Mesendoderm (in vitro differentiated cells): ENCODE data around the gene VTCN1.

Experiments used
- DNase-seq: peaks from one replicate; pipeline ENCODE4 v3.0.0; 2013
- H2AK5ac ChIP-seq: 2 replicates; pipeline ENCODE4 v1.6.1; 2013; ENCODE audit warnings: low read length, inconsistent platforms
- H2BK120ac ChIP-seq: 2 replicates; pipeline ENCODE4 v1.6.1; 2013; ENCODE audit warnings: low read depth, mild to moderate bottlenecking, low read length, moderate library complexity, mixed read lengths
- H2BK15ac ChIP-seq: replicated peaks from 2 replicates; pipeline ENCODE4 v1.6.1; 2013; ENCODE audit warnings: low read depth, mild to moderate bottlenecking, moderate library complexity
- H2BK5ac ChIP-seq: 2 replicates; pipeline ENCODE4 v1.6.1; 2013; ENCODE audit warnings: low read length, inconsistent platforms
- H3K18ac ChIP-seq: 2 replicates; pipeline ENCODE4 v1.6.1; 2013; ENCODE audit warnings: mild to moderate bottlenecking, low read length, mixed read lengths
- H3K23ac ChIP-seq: one replicate; pipeline ENCODE4 v1.6.1; 2013; ENCODE audit warnings: low read length
- H3K27ac ChIP-seq: 2 replicates; pipeline ENCODE4 v1.5.1; 2013; ENCODE audit warnings: low read depth, mild to moderate bottlenecking, inconsistent platforms, low read length, moderate library complexity
- H3K27me3 ChIP-seq: 2 replicates; pipeline ENCODE4 v1.6.1; 2013; ENCODE audit warnings: low read length, control low read depth, mild to moderate bottlenecking, inconsistent platforms; ENCODE audit not compliant: insufficient read depth, poor library complexity
- H3K36me3 ChIP-seq: 2 replicates; pipeline ENCODE4 v1.6.1; 2013; ENCODE audit warnings: low read length, inconsistent platforms; ENCODE audit not compliant: control insufficient read depth, insufficient read depth
- H3K4ac ChIP-seq: one replicate; pipeline ENCODE4 v1.6.1; 2013; ENCODE audit warnings: low read depth, mild to moderate bottlenecking, low read length, moderate library complexity
- H3K4me1 ChIP-seq: 2 replicates; pipeline ENCODE4 v1.6.1; 2013; ENCODE audit warnings: low read depth, low read length, inconsistent platforms; ENCODE audit not compliant: control insufficient read depth
- H3K4me2 ChIP-seq: 2 replicates; pipeline ENCODE4 v1.6.1; 2013; ENCODE audit warnings: low read length
- H3K4me3 ChIP-seq: 2 replicates; pipeline ENCODE4 v1.5.1; 2013; ENCODE audit warnings: mild to moderate bottlenecking, low read length
- H3K56ac ChIP-seq: one replicate; pipeline ENCODE4 v1.6.1; 2013; ENCODE audit warnings: low read length
- H3K79me1 ChIP-seq: 2 replicates; pipeline ENCODE4 v1.6.1; 2013; ENCODE audit warnings: low read length, inconsistent platforms
- H3K79me2 ChIP-seq: 2 replicates; pipeline ENCODE4 v1.6.1; 2013; ENCODE audit warnings: mild to moderate bottlenecking, low read length; ENCODE audit not compliant: control insufficient read depth, insufficient read depth
- H3K9ac ChIP-seq: 2 replicates; pipeline ENCODE4 v1.6.1; 2013; ENCODE audit warnings: low read length, inconsistent platforms
- H4K5ac ChIP-seq: one replicate; pipeline ENCODE4 v1.6.1; 2013; ENCODE audit warnings: low read length
- H4K8ac ChIP-seq: one replicate; pipeline ENCODE4 v1.6.1; 2013; ENCODE audit warnings: low read depth, mild to moderate bottlenecking, control low read depth, low read length, moderate library complexity
- WGBS: extraction: QIAGEN DNeasy Blood & Tissue Kit; methylation state at CpG from one replicate; pipeline ENCODE4 v1.1.7; 2013; ENCODE audit warnings: low lambda C conversion rate, missing lambda C conversion rate; ENCODE audit not compliant: insufficient coverage; ENCODE audit errors: extremely low coverage; 5-methylcytosine and 5-hydroxymethylcytosine counted together

Gene VTCN1

DNA sequence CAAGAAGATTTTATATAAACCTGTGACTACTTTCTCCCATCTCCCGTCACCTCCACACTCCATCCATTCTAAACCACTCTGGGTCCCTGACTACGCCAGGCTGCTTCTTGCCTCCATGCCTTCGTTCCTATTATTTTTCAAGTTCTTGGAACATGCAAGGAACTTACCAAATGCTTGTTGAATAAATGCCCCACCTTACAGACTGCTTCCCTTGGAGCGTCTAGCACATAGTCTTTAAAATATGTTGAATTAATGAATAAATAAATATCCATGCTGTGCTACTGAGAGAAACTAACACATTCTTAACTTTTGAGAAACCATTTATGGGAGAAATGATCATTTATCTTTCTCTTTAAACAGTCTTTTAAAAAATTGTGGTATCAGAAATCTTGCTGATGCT, 27.6 kb downstream of the VTCN1 start:
- WGBS = no CpG with 5 or more reads among the region's 4 CpGs
- no peak for DNase-seq
- H2BK5ac ChIP-seq = no peak overlapping the region
- no peaks in the 10 kb centered on the region for H3K27me3 ChIP-seq
- no peak overlapping the region for H4K5ac ChIP-seq
- H3K4ac ChIP-seq = no peak overlapping the region
- H3K79me1 ChIP-seq = no peaks in the 10 kb centered on the region
- no peak overlapping the region for H3K56ac ChIP-seq
- H3K4me2 ChIP-seq = no peak overlapping the region
- no peak overlapping the region for H3K23ac ChIP-seq
- no peak overlapping the region for H3K27ac ChIP-seq
- no peaks in the 10 kb centered on the region for H3K79me2 ChIP-seq
- no peak overlapping the region for H2BK120ac ChIP-seq
- no peak overlapping the region for H3K18ac ChIP-seq
- no peak overlapping the region for H2BK15ac ChIP-seq
- no peak overlapping the region for H3K4me3 ChIP-seq
- no peak overlapping the region for H3K9ac ChIP-seq
- no peak overlapping the region for H2AK5ac ChIP-seq
- peaks cover 2% of the 10 kb centered on the region for H3K4me1 ChIP-seq
- no peaks in the 10 kb centered on the region for H3K36me3 ChIP-seq
- no peak overlapping the region for H4K8ac ChIP-seq

GRCh38 chr1:117182319-117182718, 28.4 kb downstream of the VTCN1 start:
- no peak overlapping the region for H4K8ac ChIP-seq
- no CpG with 5 or more reads among the region's 3 CpGs for WGBS
- H2BK15ac ChIP-seq = no peak overlapping the region
- no peak overlapping the region for H3K4ac ChIP-seq
- no peak for DNase-seq
- no peaks in the 10 kb centered on the region for H3K79me2 ChIP-seq
- no peak overlapping the region for H3K23ac ChIP-seq
- no peak overlapping the region for H3K27ac ChIP-seq
- H3K9ac ChIP-seq = no peak overlapping the region
- no peaks in the 10 kb centered on the region for H3K27me3 ChIP-seq
- H3K18ac ChIP-seq = no peak overlapping the region
- peaks cover 2% of the 10 kb centered on the region for H3K4me1 ChIP-seq
- no peaks in the 10 kb centered on the region for H3K36me3 ChIP-seq
- no peak overlapping the region for H2BK120ac ChIP-seq
- no peak overlapping the region for H2BK5ac ChIP-seq
- H3K4me3 ChIP-seq = no peak overlapping the region
- H3K56ac ChIP-seq = no peak overlapping the region
- H2AK5ac ChIP-seq = no peak overlapping the region
- no peaks in the 10 kb centered on the region for H3K79me1 ChIP-seq
- H3K4me2 ChIP-seq = no peak overlapping the region
- H4K5ac ChIP-seq = no peak overlapping the region

GRCh38 chr1:117181630-117182041, 29.1 kb downstream of the VTCN1 start:
- WGBS = no CpG with 5 or more reads among the region's 5 CpGs
- no peak overlapping the region for H3K18ac ChIP-seq

DNA sequence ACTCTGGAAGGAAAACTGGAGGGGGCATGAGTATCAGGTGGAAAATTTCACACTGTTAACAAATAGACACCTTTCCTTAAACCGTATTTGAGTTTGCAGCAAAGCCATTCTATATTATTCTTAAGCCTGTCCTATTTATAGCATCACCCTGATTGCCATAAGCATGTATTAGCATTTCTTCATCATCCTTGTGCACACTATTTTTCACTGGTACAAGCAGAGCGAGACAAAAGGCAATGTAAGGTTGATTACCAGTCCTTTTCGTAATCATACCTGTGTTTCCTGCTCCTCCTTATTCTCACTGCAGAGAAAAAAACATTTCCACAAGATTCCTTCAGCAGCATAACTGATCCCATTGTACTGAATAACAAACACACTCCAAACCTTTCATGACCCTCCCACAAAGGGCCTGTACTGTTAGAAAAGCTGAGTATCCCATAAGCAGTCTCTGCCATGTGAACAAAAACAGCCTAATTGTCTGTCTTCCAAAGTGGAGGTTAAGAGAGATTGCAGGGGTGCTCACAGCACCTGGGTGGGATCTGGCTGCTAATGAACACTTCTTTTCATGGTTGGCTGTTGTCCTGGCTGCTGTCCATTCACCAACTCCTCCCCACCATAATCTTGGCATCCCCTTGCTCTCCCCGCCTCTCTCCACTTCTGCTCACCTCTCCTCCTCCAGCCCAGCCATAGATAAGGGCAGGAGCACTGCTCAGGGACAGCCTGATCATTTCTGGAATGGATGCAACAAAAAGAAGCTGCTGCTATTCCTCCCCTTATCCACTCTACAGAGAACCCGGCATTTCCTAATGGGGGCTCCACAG, 30.4 kb downstream of the VTCN1 start:
- Histone ChIP-seq H3K27me3 (no peaks in the 10 kb centered on the region), H3K23ac (no peak overlapping the region), H3K56ac (peak overlapping the region; percentile 27), H3K36me3 (no peaks in the 10 kb centered on the region), H3K79me1 (no peaks in the 10 kb centered on the region), H3K9ac (no peak overlapping the region), H3K27ac (no peak overlapping the region), H2BK5ac (no peak overlapping the region), H3K18ac (no peak overlapping the region), H3K4me3 (no peak overlapping the region), H3K79me2 (no peaks in the 10 kb centered on the region), H4K8ac (no peak overlapping the region), H2AK5ac (no peak overlapping the region), H2BK120ac (no peak overlapping the region), H3K4me1 (peaks cover 2% of the 10 kb centered on the region), H3K4me2 (no peak overlapping the region), H3K4ac (no peak overlapping the region), H4K5ac (no peak overlapping the region), H2BK15ac (no peak overlapping the region)
- DNase-seq = no peak
- WGBS = no CpG with 5 or more reads among the region's 5 CpGs

More at GRCh38 chr1:117181630-117182041, 29.1 kb downstream of the VTCN1 start:
- H3K79me2 ChIP-seq = no peaks in the 10 kb centered on the region
- H3K4me3 ChIP-seq = no peak overlapping the region
- peak; percentile 28 for DNase-seq
- H2BK15ac ChIP-seq = no peak overlapping the region
- H3K27me3 ChIP-seq = no peaks in the 10 kb centered on the region
- H4K5ac ChIP-seq = no peak overlapping the region
- no peak overlapping the region for H3K4ac ChIP-seq
- H3K27ac ChIP-seq = no peak overlapping the region
- no peak overlapping the region for H2BK120ac ChIP-seq
- no peak overlapping the region for H3K23ac ChIP-seq
- H3K56ac ChIP-seq = no peak overlapping the region
- H3K79me1 ChIP-seq = no peaks in the 10 kb centered on the region
- no peak overlapping the region for H2BK5ac ChIP-seq
- H2AK5ac ChIP-seq = no peak overlapping the region
- H3K4me2 ChIP-seq = no peak overlapping the region
- H3K9ac ChIP-seq = no peak overlapping the region
- H4K8ac ChIP-seq = no peak overlapping the region
- H3K4me1 ChIP-seq = peaks cover 2% of the 10 kb centered on the region
- no peaks in the 10 kb centered on the region for H3K36me3 ChIP-seq

- no peak overlapping the region for H3K56ac ChIP-seq
- no peak overlapping the region for H2AK5ac ChIP-seq
- no CpG with 5 or more reads among the region's 5 CpGs for WGBS
- H3K36me3 ChIP-seq = no peaks in the 10 kb centered on the region
- H3K18ac ChIP-seq = no peak overlapping the region
- no peak overlapping the region for H3K23ac ChIP-seq
- no peak overlapping the region for H4K8ac ChIP-seq
- no peak overlapping the region for H2BK15ac ChIP-seq
- no peaks in the 10 kb centered on the region for H3K79me1 ChIP-seq
- no peak overlapping the region for H3K9ac ChIP-seq
- H3K79me2 ChIP-seq = no peaks in the 10 kb centered on the region
- no peak overlapping the region for H2BK120ac ChIP-seq
- H3K27me3 ChIP-seq = no peaks in the 10 kb centered on the region
- H2BK5ac ChIP-seq = no peak overlapping the region
- peaks cover 2% of the 10 kb centered on the region for H3K4me1 ChIP-seq
- H3K27ac ChIP-seq = no peak overlapping the region
- H3K4me2 ChIP-seq = no peak overlapping the region
- H3K4me3 ChIP-seq = no peak overlapping the region
- peak; percentile 59 for DNase-seq
- H3K4ac ChIP-seq = no peak overlapping the region
- no peak overlapping the region for H4K5ac ChIP-seq
These were observed 31.3 kb downstream of the VTCN1 start for GRCh38 chr1:117179471-117179870.

- Histone ChIP-seq H3K79me1 (no peaks in the 10 kb centered on the region), H3K4me3 (no peak overlapping the region), H3K9ac (no peak overlapping the region), H4K5ac (no peak overlapping the region), H3K79me2 (no peaks in the 10 kb centered on the region), H3K27ac (no peak overlapping the region), H3K36me3 (no peaks in the 10 kb centered on the region), H3K4me1 (peaks cover 2% of the 10 kb centered on the region), H2BK120ac (no peak overlapping the region), H4K8ac (no peak overlapping the region), H3K4me2 (no peak overlapping the region), H2BK5ac (no peak overlapping the region), H3K27me3 (no peaks in the 10 kb centered on the region), H3K4ac (no peak overlapping the region), H3K56ac (no peak overlapping the region), H3K23ac (no peak overlapping the region), H3K18ac (no peak overlapping the region), H2AK5ac (no peak overlapping the region), H2BK15ac (no peak overlapping the region)
- DNase-seq = no peak
- WGBS = no CpG with 5 or more reads among the region's 5 CpGs
These were observed 32.0 kb downstream of the VTCN1 start for GRCh38 chr1:117178756-117179155.
